Thyroid gland (tissue), 4 donors: ENCODE results near the gene PHC2. TPM values are rescaled to one million over a fixed set of nuclear protein-coding genes. Genes with fewer than 3 reads are reported as not detected.

Source experiments
- DNase-seq, 2 donors: peaks; one replicate each; pipeline ENCODE4 v3.0.0-alpha.2; 2019
- H3K27ac ChIP-seq, 3 donors: fragments of 200-600 bp; sonication (generic); 1 replicate in 2 of 3; 2 replicates in 1 of 3; pipeline ENCODE4 v1.5.1; 2016 to 2019; ENCODE audit warnings: mild to moderate bottlenecking in 1 of 3, moderate library complexity in 1 of 3
- H3K27me3 ChIP-seq: fragments of 200-600 bp; sonication (generic); one replicate; pipeline ENCODE4 v1.5.1; 2019
- H3K36me3 ChIP-seq, 2 donors: fragments of 200-600 bp; sonication (generic); one replicate each; pipeline ENCODE4 v1.5.1; 2016 to 2019
- H3K4me1 ChIP-seq, 2 donors: fragments of 200-600 bp; sonication (generic); one replicate each; pipeline ENCODE4 v1.5.1; 2017 to 2019
- H3K4me3 ChIP-seq, 3 donors: fragments of 200-600 bp; sonication (generic); replicated peaks in 1 of 3; 1 replicate in 2 of 3; 2 replicates in 1 of 3; pipeline ENCODE4 v1.5.1; 2016; ENCODE audit warnings: mild to moderate bottlenecking in 1 of 3
- H3K9me3 ChIP-seq: fragments of 200-600 bp; sonication (generic); one replicate; pipeline ENCODE4 v1.5.1; 2017
- POLR2A ChIP-seq, 2 donors: fragments of 450-650 bp; IDR thresholded peaks; one replicate each; pipeline ENCODE4 v1.6.1; 2017; ENCODE audit warnings: antibody characterized with exemption in 2 of 2, mild to moderate bottlenecking in 2 of 2, moderate library complexity in 1 of 2
- WGBS, 2 donors: methylation state at CpG; one replicate each; pipeline ENCODE4 v1.1.5; 2017; 5-methylcytosine and 5-hydroxymethylcytosine counted together
- intact Hi-C: fragments of 100-400 bp; cut with DNase I; formaldehyde crosslinking; loops from one replicate; pipeline ENCODE4 v1.15.1; 2023
- total RNA-seq, 4 donors: library from RNA; depleted of rRNA; stranded (reverse); fragments of >200 nt; gene quantifications; one replicate each; pipeline ENCODE4 v1.2.3, GENCODE V29; 2016
- TF ChIP-seq, protein P1 (sequence below), 6 experiments: fragments of 200-600 bp in 3 of 6; fragments of 450-650 bp in 3 of 6; sonication (generic) in 3 of 6; IDR thresholded peaks; one replicate each; pipeline ENCODE4 v1.5.1; 2016 to 2019; ENCODE audit warnings: antibody characterized with exemption in 6 of 6, mild to moderate bottlenecking in 2 of 6, inconsistent platforms in 1 of 6, moderate library complexity in 1 of 6

Gene PHC2
- total RNA-seq, 4 donors from 2014 or later: 86.8 to 150 (median 113) TPM

DNA sequence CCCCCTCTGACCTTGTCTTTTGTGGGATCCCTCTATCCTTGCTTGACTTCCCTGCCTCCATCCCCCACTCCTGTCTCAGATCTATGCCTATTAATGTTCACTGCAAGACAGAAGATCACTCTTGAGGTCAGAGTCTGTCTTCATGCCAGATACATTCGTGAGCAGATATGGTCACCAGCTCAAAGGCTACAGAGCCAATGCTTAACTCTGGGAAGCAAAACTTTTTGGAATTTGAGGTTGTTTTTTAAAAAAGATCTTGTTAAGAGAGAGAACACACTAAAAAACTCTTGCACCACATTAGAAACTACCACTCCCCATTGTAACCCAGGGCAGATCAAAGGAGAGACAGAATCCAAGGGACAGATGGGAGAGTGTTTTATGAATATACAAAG, 92.9 kb downstream of the PHC2 start:
- no peaks in the 10 kb centered on the region for H3K36me3 ChIP-seq
- no peak overlapping the region for H3K4me3 ChIP-seq
- H3K4me1 ChIP-seq: peaks cover 93 to 98% of the 10 kb centered on the region in 2 donors
- intact Hi-C loops: no loop called here
- H3K27me3 ChIP-seq: no peaks in the 10 kb centered on the region
- no peaks in the 10 kb centered on the region for H3K9me3 ChIP-seq
- WGBS, 2 donors: 3 to 38% methylated on average over 1 of the region's 1 CpG
- peak overlapping the region; percentile 88 to 95 (median 94) for H3K27ac ChIP-seq
- DNase-seq: no peak
- TF ChIP-seq, protein P1, sequence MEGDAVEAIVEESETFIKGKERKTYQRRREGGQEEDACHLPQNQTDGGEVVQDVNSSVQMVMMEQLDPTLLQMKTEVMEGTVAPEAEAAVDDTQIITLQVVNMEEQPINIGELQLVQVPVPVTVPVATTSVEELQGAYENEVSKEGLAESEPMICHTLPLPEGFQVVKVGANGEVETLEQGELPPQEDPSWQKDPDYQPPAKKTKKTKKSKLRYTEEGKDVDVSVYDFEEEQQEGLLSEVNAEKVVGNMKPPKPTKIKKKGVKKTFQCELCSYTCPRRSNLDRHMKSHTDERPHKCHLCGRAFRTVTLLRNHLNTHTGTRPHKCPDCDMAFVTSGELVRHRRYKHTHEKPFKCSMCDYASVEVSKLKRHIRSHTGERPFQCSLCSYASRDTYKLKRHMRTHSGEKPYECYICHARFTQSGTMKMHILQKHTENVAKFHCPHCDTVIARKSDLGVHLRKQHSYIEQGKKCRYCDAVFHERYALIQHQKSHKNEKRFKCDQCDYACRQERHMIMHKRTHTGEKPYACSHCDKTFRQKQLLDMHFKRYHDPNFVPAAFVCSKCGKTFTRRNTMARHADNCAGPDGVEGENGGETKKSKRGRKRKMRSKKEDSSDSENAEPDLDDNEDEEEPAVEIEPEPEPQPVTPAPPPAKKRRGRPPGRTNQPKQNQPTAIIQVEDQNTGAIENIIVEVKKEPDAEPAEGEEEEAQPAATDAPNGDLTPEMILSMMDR (IDR thresholded peaks at IDR 0.05): no peak
- no peak for TF ChIP-seq POLR2A (IDR thresholded peaks at IDR 0.05)

DNA sequence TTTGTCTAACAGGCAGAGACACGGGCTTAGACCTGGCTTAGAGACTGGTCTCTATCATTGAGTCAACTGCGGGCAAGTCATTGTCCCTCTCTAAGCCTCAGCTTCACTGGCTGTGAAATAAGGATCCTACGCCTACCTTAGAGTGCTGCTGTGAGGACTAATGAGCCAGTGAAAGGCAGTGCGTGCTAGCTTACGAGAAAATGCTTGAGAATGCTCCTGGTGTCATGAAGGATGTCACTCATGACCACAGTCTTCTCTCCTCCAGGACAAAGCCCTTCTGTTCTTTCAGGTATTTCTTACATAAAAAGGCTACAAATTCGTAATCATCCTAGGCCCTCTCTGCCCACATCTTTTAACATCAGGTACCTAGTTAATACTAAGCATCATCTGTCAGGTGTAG, 93.5 kb downstream of the PHC2 start:
- no peaks in the 10 kb centered on the region for H3K9me3 ChIP-seq
- intact Hi-C loops: no loop called here
- no peak overlapping the region for H3K4me3 ChIP-seq
- 81 to 97% methylated on average over 6 of the region's 6 CpGs for WGBS, 2 donors
- H3K27me3 ChIP-seq: no peaks in the 10 kb centered on the region
- no peak for DNase-seq
- peaks cover 93 to 98% of the 10 kb centered on the region in 2 donors for H3K4me1 ChIP-seq
- H3K36me3 ChIP-seq: peaks cover 0 to 4% of the 10 kb centered on the region in 2 donors
- TF ChIP-seq POLR2A (IDR thresholded peaks at IDR 0.05): no peak
- TF ChIP-seq, protein P1 (IDR thresholded peaks at IDR 0.05): no peak
- H3K27ac ChIP-seq: peak overlapping the region; percentile 88 to 95 (median 94)

DNA sequence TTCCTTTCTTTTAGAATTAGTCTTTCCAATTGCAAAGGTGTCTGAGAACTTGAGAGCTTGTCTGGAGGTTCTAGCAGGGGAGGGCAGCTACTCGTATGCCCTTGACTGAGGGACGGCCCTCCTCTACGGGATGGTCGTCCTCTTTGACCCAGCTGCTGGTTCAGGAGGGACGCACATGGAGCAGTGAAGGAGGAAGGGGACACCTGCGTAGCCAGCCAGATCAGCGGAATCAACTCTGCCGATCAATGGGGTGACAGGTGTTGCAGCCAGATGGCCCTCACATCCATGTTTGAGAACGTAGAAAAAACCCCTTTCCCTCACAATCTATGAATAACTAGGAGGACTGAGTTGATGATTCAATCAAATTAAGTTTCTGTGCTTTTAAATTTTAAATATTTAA, 94.3 kb downstream of the PHC2 start:
- no peak for DNase-seq
- H3K36me3 ChIP-seq: peaks cover 2 to 12% of the 10 kb centered on the region in 2 donors
- peaks cover 93 to 98% of the 10 kb centered on the region in 2 donors for H3K4me1 ChIP-seq
- peak overlapping the region in 2 of 3 donors; percentile 36 to 94 for H3K27ac ChIP-seq
- no peaks in the 10 kb centered on the region for H3K9me3 ChIP-seq
- TF ChIP-seq, protein P1 (IDR thresholded peaks at IDR 0.05): no peak
- TF ChIP-seq POLR2A (IDR thresholded peaks at IDR 0.05): no peak
- 44 to 57% methylated on average over 9 of the region's 9 CpGs for WGBS, 2 donors
- intact Hi-C loops: no loop called here
- no peak overlapping the region for H3K4me3 ChIP-seq
- no peaks in the 10 kb centered on the region for H3K27me3 ChIP-seq

DNA sequence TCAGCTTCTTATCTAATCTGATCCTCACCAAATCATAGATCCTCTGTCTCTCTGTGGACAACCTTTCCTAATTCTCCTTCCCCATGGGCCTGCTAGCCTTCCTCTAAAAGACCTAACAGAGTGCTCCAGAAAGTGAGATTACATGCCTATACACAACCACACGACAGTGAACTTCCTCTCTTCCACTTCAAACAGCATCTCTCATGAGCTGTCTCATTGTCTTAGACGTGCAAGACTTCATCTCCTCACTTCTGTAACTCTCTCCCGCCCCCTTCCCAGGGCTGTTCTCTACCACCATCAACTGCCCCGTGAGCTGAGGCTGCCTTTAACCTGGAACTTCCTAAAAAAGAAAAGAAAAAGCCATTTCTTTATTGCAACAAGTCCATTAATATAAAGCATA, 95.9 kb downstream of the PHC2 start:
- peaks cover 81 to 86% of the 10 kb centered on the region in 2 donors for H3K4me1 ChIP-seq
- DNase-seq: no peak
- intact Hi-C loops: no loop called here
- H3K9me3 ChIP-seq: no peaks in the 10 kb centered on the region
- no peak overlapping the region for H3K4me3 ChIP-seq
- H3K27ac ChIP-seq: peak overlapping the region; percentile 34 to 77 (median 72)
- peaks cover 17 to 27% of the 10 kb centered on the region in 2 donors for H3K36me3 ChIP-seq
- 54 to 57% methylated on average over 4 of the region's 4 CpGs for WGBS, 2 donors
- TF ChIP-seq POLR2A (IDR thresholded peaks at IDR 0.05): no peak
- TF ChIP-seq, protein P1 (IDR thresholded peaks at IDR 0.05): no peak
- H3K27me3 ChIP-seq: no peaks in the 10 kb centered on the region

DNA sequence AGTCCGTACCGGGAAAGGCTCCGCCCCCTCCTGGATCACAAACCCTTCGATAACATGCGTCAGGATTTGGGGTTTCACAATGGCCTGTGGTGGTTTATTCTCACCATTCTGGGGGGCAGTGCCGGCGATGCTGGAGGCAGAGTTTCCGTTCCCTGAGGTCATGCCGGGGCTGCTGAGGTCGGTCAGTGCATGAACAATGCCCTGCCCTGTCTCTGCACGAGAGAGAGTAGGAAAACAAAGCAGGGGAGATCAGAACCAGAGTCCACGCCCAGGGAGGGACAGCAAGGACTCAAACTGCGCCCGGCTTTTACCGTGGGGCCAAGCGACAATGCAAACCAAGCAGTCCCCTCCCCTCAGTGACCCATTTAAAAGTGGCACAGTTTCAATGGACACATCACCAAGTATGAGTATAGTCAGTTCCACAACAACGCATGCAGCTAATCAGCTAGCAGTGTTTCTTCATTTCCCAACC, 96.8 kb downstream of the PHC2 start:
- peaks cover 72 to 77% of the 10 kb centered on the region in 2 donors for H3K4me1 ChIP-seq
- H3K36me3 ChIP-seq: peaks cover 26 to 36% of the 10 kb centered on the region in 2 donors
- H3K4me3 ChIP-seq: no peak overlapping the region
- peak overlapping the region; percentile 34 to 77 (median 72) for H3K27ac ChIP-seq
- peak in 1 of 2 donors; percentile 40 for DNase-seq
- H3K27me3 ChIP-seq: no peaks in the 10 kb centered on the region
- H3K9me3 ChIP-seq: no peaks in the 10 kb centered on the region
- intact Hi-C loops: no loop called here
- TF ChIP-seq, protein P1 (IDR thresholded peaks at IDR 0.05): no peak
- TF ChIP-seq POLR2A (IDR thresholded peaks at IDR 0.05): peak in 1 of 2 donors; percentile 6
- 56 to 78% methylated on average over 17 of the region's 17 CpGs for WGBS, 2 donors
